ENCODE results near the gene KBTBD12. TPM values are rescaled to one million over a fixed set of nuclear protein-coding genes. Genes with fewer than 3 reads are reported as not detected.
A peak's percentile ranks its signal among the peaks of the same experiment; 100 is the strongest.
"Not testable (repeated sequence)": the region's sequence is repeated elsewhere in the genome, so short reads cannot be mapped to it uniquely, and the experiment has no call there.

The KBTBD12 gene, protein sequence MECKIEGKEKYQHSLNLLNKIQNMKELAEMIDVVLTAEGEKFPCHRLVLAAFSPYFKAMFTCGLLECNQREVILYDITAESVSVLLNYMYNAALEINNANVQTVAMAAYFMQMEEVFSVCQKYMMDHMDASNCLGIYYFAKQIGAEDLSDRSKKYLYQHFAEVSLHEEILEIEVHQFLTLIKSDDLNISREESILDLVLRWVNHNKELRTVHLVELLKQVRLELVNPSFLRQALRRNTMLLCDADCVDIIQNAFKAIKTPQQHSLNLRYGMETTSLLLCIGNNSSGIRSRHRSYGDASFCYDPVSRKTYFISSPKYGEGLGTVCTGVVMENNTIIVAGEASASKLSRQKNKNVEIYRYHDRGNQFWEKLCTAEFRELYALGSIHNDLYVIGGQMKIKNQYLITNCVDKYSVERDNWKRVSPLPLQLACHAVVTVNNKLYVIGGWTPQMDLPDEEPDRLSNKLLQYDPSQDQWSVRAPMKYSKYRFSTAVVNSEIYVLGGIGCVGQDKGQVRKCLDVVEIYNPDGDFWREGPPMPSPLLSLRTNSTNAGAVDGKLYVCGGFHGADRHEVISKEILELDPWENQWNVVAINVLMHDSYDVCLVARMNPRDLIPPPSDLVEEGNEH
- total RNA-seq (2014; rRNA removed; shearing (Covaris generic); ENCODE audit: low replicate concordance): not detected in 2 replicates

DNA sequence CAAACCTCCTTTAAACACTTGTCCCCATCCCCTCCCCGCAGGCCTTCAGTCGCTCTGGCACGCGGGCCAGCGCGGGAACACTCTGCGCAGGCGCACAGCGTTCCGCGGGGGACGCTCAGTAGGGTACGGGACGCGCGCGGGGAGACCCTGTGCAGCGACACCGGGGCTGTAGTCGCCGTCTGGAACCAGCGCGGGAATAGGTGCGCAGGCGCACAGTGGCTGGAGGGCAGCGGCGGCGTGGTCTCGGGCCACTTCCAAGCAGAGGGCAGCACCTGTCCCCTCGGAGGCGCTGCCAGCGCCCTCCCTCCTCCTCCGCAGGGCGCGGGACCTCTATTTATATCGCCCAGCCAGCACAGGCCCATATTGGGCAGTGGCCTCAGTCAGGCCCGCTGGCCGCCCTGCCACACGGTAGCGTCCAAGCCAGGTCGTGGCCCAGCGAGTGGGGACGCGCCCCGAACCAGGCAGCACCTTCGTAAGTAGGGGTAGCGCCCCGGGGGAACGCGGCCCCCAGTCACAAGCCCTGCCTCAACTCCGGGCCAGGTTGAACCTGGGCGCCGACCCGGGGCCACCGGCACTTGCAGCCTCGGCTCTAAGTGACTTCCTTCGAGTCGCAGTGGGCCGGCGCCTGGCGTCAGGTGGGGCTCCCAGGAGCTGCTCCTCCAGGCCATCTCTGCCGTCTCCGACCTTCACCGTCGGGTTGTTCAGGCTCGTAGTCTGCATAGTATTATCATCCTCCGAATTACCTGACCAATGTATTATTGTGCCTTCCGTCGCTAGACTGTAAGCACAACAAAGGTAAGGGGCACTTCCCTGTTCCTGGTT, at the start of gene KBTBD12:
KBTBD12 (plus strand) TSS at position 118 of the 822 bp plus-strand sequence. CDS start 7,830 bp downstream, outside the sequence.
- Histone ChIP-seq H3K4me2 (ENCODE audit: low read depth, low read length, poor library complexity, severe bottlenecking) (no peak within 1 kb of the TSS), H3K4me3 (ENCODE audit: low read length) (no peak within 1 kb of the TSS), H3K9me3 (ENCODE audit: low read length) (no peaks in the 10 kb centered on the region), H3K27me3 (ENCODE audit: low read length) (0 out of 2 replicates have a peak, but pooled peaks cover 3% of the 10 kb centered on the region), H3K9me2 (replicated peaks; ENCODE audit: insufficient read depth, low read length) (no peaks in the 10 kb centered on the region), H4K20me1 (ENCODE audit: insufficient read depth, low read depth, low read length) (no peaks in the 10 kb centered on the region), H2AFZ (ENCODE audit: low read length) (peak within 1 kb of the TSS; percentile 48; the same call in 1 of the 2 replicates), H3K79me2 (ENCODE audit: low read length) (no peaks in the 10 kb centered on the region), H3K27ac (ENCODE audit: low read length) (no peak within 1 kb of the TSS), H3K9ac (ENCODE audit: low read length) (no peak within 1 kb of the TSS), H3K36me3 (ENCODE audit: insufficient read depth, low read length) (no peaks in the 10 kb centered on the region), H3K4me1 (ENCODE audit: low read length) (no peaks in the 10 kb centered on the region; the same call in 1 of the 2 replicates)
- no peak for DNase-seq

DNA sequence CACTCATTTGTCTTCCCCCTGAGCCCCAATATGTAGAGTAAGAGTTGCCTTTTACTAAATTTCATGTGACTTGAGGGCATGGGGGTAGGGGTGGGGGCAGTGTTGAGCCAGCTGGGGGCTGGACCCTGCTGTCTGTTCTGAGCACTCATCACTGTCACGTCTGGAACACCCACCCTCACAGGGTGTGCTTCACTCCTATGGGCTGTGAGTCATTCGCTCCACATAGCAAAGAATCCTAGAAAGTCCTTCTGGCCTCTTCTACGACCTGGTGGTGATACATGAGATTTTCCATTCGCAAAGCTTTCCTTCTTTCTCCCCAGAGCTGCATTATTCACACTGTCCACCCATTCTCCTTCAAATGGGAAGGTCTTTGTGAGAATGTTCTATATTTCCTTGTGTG, 49.1 kb upstream of the KBTBD12 start:
- no peak overlapping the region for H3K9ac ChIP-seq (ENCODE audit: low read length)
- no peaks in the 10 kb centered on the region for H4K20me1 ChIP-seq (ENCODE audit: insufficient read depth, low read depth, low read length)
- H3K27ac ChIP-seq (ENCODE audit: low read length): no peak overlapping the region
- H3K27me3 ChIP-seq (ENCODE audit: low read length): no peaks in the 10 kb centered on the region
- no peak for DNase-seq
- H2AFZ ChIP-seq (ENCODE audit: low read length): no peak overlapping the region
- no peak overlapping the region for H3K4me3 ChIP-seq (ENCODE audit: low read length)
- no peaks in the 10 kb centered on the region for H3K79me2 ChIP-seq (ENCODE audit: low read length)
- H3K4me1 ChIP-seq (ENCODE audit: low read length): no peaks in the 10 kb centered on the region
- H3K4me2 ChIP-seq (ENCODE audit: low read depth, low read length, poor library complexity, severe bottlenecking): no peak overlapping the region
- no peaks in the 10 kb centered on the region for H3K36me3 ChIP-seq (ENCODE audit: insufficient read depth, low read length)
- no peaks in the 10 kb centered on the region for H3K9me3 ChIP-seq (ENCODE audit: low read length)
- H3K9me2 ChIP-seq (replicated peaks; ENCODE audit: insufficient read depth, low read length): no peaks in the 10 kb centered on the region

DNA sequence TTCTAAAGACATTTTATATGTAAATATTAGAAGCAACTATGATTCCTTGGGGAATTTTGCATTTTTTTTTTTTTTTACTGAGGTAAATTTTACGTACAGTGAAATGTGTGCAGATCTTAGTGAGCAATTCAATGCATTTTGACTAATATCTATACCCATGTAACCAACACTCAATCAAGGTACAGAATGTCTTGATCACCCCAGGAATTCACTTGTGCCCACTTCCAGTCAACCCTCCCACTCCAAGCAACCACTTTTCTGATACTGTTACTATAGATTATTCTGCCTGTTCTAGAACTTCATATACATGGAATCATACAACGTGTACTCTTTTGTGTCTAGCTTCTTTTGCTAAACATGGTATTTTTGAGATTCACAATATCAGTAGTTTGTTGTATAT, 47.6 kb upstream of the KBTBD12 start:
- Histone ChIP-seq H3K27ac (ENCODE audit: low read length) (no peak overlapping the region), H3K9ac (ENCODE audit: low read length) (no peak overlapping the region), H3K4me3 (ENCODE audit: low read length) (no peak overlapping the region), H2AFZ (ENCODE audit: low read length) (no peak overlapping the region), H3K27me3 (ENCODE audit: low read length) (no peaks in the 10 kb centered on the region), H3K36me3 (ENCODE audit: insufficient read depth, low read length) (no peaks in the 10 kb centered on the region), H3K79me2 (ENCODE audit: low read length) (no peaks in the 10 kb centered on the region), H3K9me3 (ENCODE audit: low read length) (no peaks in the 10 kb centered on the region), H3K4me2 (ENCODE audit: low read depth, low read length, poor library complexity, severe bottlenecking) (no peak overlapping the region), H4K20me1 (ENCODE audit: insufficient read depth, low read depth, low read length) (no peaks in the 10 kb centered on the region), H3K4me1 (ENCODE audit: low read length) (no peaks in the 10 kb centered on the region), H3K9me2 (replicated peaks; ENCODE audit: insufficient read depth, low read length) (no peaks in the 10 kb centered on the region)
- no peak for DNase-seq

DNA sequence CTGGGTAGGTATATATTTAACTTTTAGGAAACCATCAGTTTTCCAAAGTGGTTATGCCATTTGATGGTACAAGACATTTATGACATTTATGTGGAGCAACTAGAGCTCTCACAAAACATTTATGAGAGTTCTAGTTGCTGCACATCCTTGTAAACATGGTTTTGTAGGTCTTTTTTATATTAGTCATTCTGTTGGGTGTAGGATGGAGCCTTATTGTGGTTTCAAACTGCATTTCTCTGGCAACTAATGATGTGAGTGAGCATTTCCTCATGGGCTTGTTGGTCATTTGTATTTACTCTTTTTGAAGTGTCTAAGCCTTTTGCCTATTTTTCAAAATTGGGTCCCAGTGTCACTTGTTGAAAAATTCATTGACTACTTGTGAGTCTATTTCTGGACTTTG, 47.0 kb upstream of the KBTBD12 start:
- Histone ChIP-seq H3K9me2 (replicated peaks; ENCODE audit: insufficient read depth, low read length) (no peaks in the 10 kb centered on the region), H3K4me2 (ENCODE audit: low read depth, low read length, poor library complexity, severe bottlenecking) (no peak overlapping the region), H3K9me3 (ENCODE audit: low read length) (no peaks in the 10 kb centered on the region), H3K27me3 (ENCODE audit: low read length) (no peaks in the 10 kb centered on the region), H3K27ac (ENCODE audit: low read length) (no peak overlapping the region), H3K9ac (ENCODE audit: low read length) (no peak overlapping the region), H2AFZ (ENCODE audit: low read length) (no peak overlapping the region), H4K20me1 (ENCODE audit: insufficient read depth, low read depth, low read length) (no peaks in the 10 kb centered on the region), H3K4me1 (ENCODE audit: low read length) (no peaks in the 10 kb centered on the region), H3K79me2 (ENCODE audit: low read length) (no peaks in the 10 kb centered on the region), H3K4me3 (ENCODE audit: low read length) (no peak overlapping the region), H3K36me3 (ENCODE audit: insufficient read depth, low read length) (no peaks in the 10 kb centered on the region)
- DNase-seq: no peak

DNA sequence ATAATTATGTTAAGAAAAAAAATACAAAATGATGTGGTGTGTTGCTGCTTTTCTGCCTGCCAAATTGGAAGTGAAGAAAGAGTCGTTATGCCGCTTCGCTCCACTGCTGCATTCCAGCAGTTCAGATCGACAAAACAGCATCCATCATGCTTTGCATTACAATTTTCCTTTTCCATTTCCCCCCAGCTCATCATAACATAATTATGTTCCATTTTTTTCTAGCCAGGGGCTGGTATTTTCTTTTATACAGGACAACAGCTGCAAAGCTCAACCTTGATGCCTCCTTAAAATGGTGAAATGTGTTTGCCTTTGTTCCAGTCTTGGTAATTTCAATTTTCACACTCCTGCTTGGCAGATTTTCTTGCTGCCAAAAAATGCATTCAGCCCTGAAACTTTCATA, 44.9 kb upstream of the KBTBD12 start:
- no peaks in the 10 kb centered on the region for H3K9me3 ChIP-seq (ENCODE audit: low read length)
- no peak overlapping the region for H3K4me2 ChIP-seq (ENCODE audit: low read depth, low read length, poor library complexity, severe bottlenecking)
- H3K27me3 ChIP-seq (ENCODE audit: low read length): no peaks in the 10 kb centered on the region
- no peaks in the 10 kb centered on the region for H3K79me2 ChIP-seq (ENCODE audit: low read length)
- no peak overlapping the region for H3K4me3 ChIP-seq (ENCODE audit: low read length)
- H2AFZ ChIP-seq (ENCODE audit: low read length): no peak overlapping the region
- no peaks in the 10 kb centered on the region for H4K20me1 ChIP-seq (ENCODE audit: insufficient read depth, low read depth, low read length)
- no peak overlapping the region for H3K9ac ChIP-seq (ENCODE audit: low read length)
- DNase-seq: no peak
- H3K27ac ChIP-seq (ENCODE audit: low read length): no peak overlapping the region
- no peaks in the 10 kb centered on the region for H3K9me2 ChIP-seq (replicated peaks; ENCODE audit: insufficient read depth, low read length)
- no peaks in the 10 kb centered on the region for H3K4me1 ChIP-seq (ENCODE audit: low read length)
- H3K36me3 ChIP-seq (ENCODE audit: insufficient read depth, low read length): no peaks in the 10 kb centered on the region

DNA sequence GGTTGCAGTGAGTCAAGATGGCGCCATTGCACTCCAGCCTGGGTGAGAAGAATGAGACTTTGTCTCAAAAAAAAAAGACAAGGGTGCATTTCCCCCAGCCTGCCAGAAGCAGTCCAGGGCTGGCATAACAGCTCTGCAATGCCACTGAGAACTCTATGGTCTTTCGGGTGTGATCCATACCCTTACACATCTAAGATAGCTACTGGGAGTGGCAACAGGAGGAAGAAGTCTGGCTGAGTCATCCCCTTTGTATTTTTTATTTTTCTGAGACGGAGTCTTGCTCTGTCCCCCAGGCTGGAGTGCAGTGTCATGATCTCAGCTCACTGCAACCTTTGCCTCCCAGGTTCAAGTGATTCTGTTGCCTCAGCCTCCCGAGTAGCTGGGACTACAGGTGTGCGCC, 40.9 kb upstream of the KBTBD12 start:
- not testable (repeated sequence) for H4K20me1 ChIP-seq (ENCODE audit: insufficient read depth, low read depth, low read length); H3K9me3 ChIP-seq (ENCODE audit: low read length); H3K4me2 ChIP-seq (ENCODE audit: low read depth, low read length, poor library complexity, severe bottlenecking); H3K4me1 ChIP-seq (ENCODE audit: low read length); DNase-seq; H3K27ac ChIP-seq (ENCODE audit: low read length); H3K9ac ChIP-seq (ENCODE audit: low read length); H3K4me3 ChIP-seq (ENCODE audit: low read length); H3K79me2 ChIP-seq (ENCODE audit: low read length); H3K36me3 ChIP-seq (ENCODE audit: insufficient read depth, low read length); H3K27me3 ChIP-seq (ENCODE audit: low read length); H2AFZ ChIP-seq (ENCODE audit: low read length); H3K9me2 ChIP-seq (replicated peaks; ENCODE audit: insufficient read depth, low read length)

DNA sequence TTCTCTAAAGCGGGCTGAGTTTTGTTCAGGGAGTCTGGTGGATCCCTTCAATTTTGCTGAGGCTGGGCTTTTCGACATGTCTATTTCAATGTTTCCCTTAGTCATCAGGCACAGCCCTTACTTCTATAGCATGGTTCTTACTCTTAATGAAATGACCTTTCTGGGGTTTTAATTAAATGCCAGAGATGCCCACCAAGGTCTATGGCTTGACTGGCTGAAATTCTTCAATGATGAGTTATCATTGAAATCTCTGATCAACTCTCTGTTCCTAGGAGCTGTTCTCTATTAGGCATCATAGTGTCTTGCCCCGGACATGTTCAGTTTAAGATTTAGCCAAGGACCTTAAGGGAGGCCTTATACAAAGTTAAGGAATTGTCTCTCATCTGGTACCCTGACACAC, 33.4 kb upstream of the KBTBD12 start:
- H3K9me2 ChIP-seq (replicated peaks; ENCODE audit: insufficient read depth, low read length): no peaks in the 10 kb centered on the region
- H4K20me1 ChIP-seq (ENCODE audit: insufficient read depth, low read depth, low read length): no peaks in the 10 kb centered on the region
- H3K4me3 ChIP-seq (ENCODE audit: low read length): no peak overlapping the region
- H3K79me2 ChIP-seq (ENCODE audit: low read length): no peaks in the 10 kb centered on the region
- no peak overlapping the region for H3K9ac ChIP-seq (ENCODE audit: low read length)
- H3K4me1 ChIP-seq (ENCODE audit: low read length): peaks cover 9% of the 10 kb centered on the region
- H3K9me3 ChIP-seq (ENCODE audit: low read length): no peaks in the 10 kb centered on the region
- DNase-seq: no peak
- H3K36me3 ChIP-seq (ENCODE audit: insufficient read depth, low read length): no peaks in the 10 kb centered on the region
- H3K27ac ChIP-seq (ENCODE audit: low read length): no peak overlapping the region
- no peak overlapping the region for H2AFZ ChIP-seq (ENCODE audit: low read length)
- H3K27me3 ChIP-seq (ENCODE audit: low read length): no peaks in the 10 kb centered on the region
- H3K4me2 ChIP-seq (ENCODE audit: low read depth, low read length, poor library complexity, severe bottlenecking): no peak overlapping the region

DNA sequence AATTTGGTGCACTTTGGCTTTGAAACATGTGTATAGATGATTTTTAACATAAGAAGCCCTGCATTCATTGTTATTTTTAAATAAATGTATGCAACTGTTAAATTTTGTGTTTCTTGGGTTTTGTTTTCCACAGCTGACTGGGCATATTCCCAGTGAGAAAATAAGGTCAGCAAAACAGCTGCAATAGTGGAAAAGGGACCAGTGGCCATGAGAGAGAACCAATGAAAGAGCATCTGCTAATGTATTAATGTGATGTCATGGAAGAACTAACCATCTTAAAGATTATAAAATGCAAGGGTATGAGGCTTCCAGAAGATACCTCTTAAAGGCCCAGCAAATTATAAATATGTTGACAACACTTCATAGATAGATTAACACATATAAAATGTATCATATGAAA, 31.0 kb upstream of the KBTBD12 start:
- Histone ChIP-seq H3K4me2 (ENCODE audit: low read depth, low read length, poor library complexity, severe bottlenecking) (no peak overlapping the region), H3K9me2 (replicated peaks; ENCODE audit: insufficient read depth, low read length) (no peaks in the 10 kb centered on the region), H4K20me1 (ENCODE audit: insufficient read depth, low read depth, low read length) (no peaks in the 10 kb centered on the region), H3K9ac (ENCODE audit: low read length) (no peak overlapping the region), H3K4me3 (ENCODE audit: low read length) (no peak overlapping the region), H3K4me1 (ENCODE audit: low read length) (peaks cover 15% of the 10 kb centered on the region), H3K79me2 (ENCODE audit: low read length) (no peaks in the 10 kb centered on the region), H3K27ac (ENCODE audit: low read length) (no peak overlapping the region), H3K36me3 (ENCODE audit: insufficient read depth, low read length) (no peaks in the 10 kb centered on the region), H3K27me3 (ENCODE audit: low read length) (no peaks in the 10 kb centered on the region), H3K9me3 (ENCODE audit: low read length) (no peaks in the 10 kb centered on the region), H2AFZ (ENCODE audit: low read length) (no peak overlapping the region)
- no peak for DNase-seq
